Neural cell (in vitro differentiated cells): Measurements from ENCODE around the gene ZFR2.

ENCODE experiments used
- CTCF ChIP-seq: fragments of 450-650 bp; IDR thresholded peaks from 2 replicates; pipeline ENCODE4 v1.5.1; 2014; ENCODE audit warnings: antibody characterized with exemption, mild to moderate bottlenecking, moderate library complexity; ENCODE audit not compliant: poor library complexity, severe bottlenecking
- EP300 ChIP-seq: fragments of 450-650 bp; conservative IDR thresholded peaks from 2 replicates; pipeline ENCODE4 v1.6.1; 2014; ENCODE audit warnings: antibody characterized with exemption, mild to moderate bottlenecking, moderate library complexity; ENCODE audit not compliant: poor library complexity, severe bottlenecking
- EZH2 ChIP-seq: fragments of 200-600, 300-800 bp; shearing (Covaris generic), sonication (generic); IDR thresholded peaks from 2 replicates; pipeline ENCODE4 v1.6.1; 2014; ENCODE audit warnings: antibody characterized with exemption, low read length, borderline replicate concordance, mild to moderate bottlenecking; ENCODE audit not compliant: insufficient read depth, poor library complexity, severe bottlenecking
- MXI1 ChIP-seq: fragments of 450-650 bp; conservative IDR thresholded peaks from 2 replicates; pipeline ENCODE4 v1.6.1; 2014; ENCODE audit warnings: antibody characterized with exemption, mild to moderate bottlenecking; ENCODE audit not compliant: poor library complexity, severe bottlenecking
- POLR2AphosphoS5 ChIP-seq: IDR thresholded peaks from 2 replicates; pipeline ENCODE4 v1.6.1; 2012
- RAD21 ChIP-seq: fragments of 450-650 bp; conservative IDR thresholded peaks from 2 replicates; pipeline ENCODE4 v1.6.1; 2014; ENCODE audit warnings: antibody characterized with exemption, mild to moderate bottlenecking, moderate library complexity
- REST ChIP-seq: IDR thresholded peaks from 2 replicates; pipeline ENCODE4 v1.6.1; 2012; ENCODE audit warnings: borderline replicate concordance
- SMC3 ChIP-seq: fragments of 450-650 bp; conservative IDR thresholded peaks from 2 replicates; pipeline ENCODE4 v1.6.1; 2014; ENCODE audit warnings: antibody characterized with exemption, mild to moderate bottlenecking, moderate library complexity; ENCODE audit not compliant: poor library complexity
- TAF1 ChIP-seq: IDR thresholded peaks from 2 replicates; pipeline ENCODE4 v1.6.1; 2012; ENCODE audit warnings: low read depth

GRCh38 chr19:3775374-3775711 lies 93.5 kb downstream of the ZFR2 start:
- TF ChIP-seq REST = no peak
- no peak for TF ChIP-seq RAD21
- no peak for TF ChIP-seq CTCF
- no peak for TF ChIP-seq POLR2AphosphoS5
- no peak for TF ChIP-seq TAF1
- no peak for TF ChIP-seq EZH2
- TF ChIP-seq EP300 = no peak
- TF ChIP-seq MXI1 = no peak
- no peak for TF ChIP-seq SMC3
